ENCODE data around the gene NT5DC1. TPM values are rescaled to one million over a fixed set of nuclear protein-coding genes. Genes with fewer than 3 reads are reported as not detected.

The NT5DC1 gene
- polyA plus RNA-seq, 1 experiment, result 23.2 TPM

DNA sequence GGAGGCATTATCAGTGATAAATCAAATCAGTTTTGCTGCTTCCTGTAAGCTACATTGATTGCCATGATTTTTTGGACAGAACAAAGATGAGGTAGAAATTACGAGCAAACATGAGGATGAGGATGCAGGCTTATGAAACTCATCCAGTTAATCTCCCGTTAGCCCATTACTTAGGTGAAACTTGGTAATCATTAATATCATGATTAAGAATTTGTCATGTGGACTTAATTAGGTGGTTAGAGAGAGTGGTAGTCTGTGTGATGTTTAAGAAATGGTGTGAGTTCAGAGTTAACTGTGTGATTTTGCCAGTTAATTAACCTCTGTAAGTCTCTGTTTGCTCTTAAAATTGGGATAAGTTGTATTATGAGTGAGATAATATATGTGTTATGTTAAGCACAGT is 91.2 kb downstream of the NT5DC1 start:
- H3K27me3 ChIP-seq (ENCODE audit: control insufficient read depth, insufficient read depth, low read length), result no peaks in the 10 kb centered on the region
- POLR2A ChIA-PET, result no interaction called here
- H3K4me3 ChIP-seq (ENCODE audit: low read depth, low read length), result no peak overlapping the region
- TF ChIP-seq, protein P1, sequence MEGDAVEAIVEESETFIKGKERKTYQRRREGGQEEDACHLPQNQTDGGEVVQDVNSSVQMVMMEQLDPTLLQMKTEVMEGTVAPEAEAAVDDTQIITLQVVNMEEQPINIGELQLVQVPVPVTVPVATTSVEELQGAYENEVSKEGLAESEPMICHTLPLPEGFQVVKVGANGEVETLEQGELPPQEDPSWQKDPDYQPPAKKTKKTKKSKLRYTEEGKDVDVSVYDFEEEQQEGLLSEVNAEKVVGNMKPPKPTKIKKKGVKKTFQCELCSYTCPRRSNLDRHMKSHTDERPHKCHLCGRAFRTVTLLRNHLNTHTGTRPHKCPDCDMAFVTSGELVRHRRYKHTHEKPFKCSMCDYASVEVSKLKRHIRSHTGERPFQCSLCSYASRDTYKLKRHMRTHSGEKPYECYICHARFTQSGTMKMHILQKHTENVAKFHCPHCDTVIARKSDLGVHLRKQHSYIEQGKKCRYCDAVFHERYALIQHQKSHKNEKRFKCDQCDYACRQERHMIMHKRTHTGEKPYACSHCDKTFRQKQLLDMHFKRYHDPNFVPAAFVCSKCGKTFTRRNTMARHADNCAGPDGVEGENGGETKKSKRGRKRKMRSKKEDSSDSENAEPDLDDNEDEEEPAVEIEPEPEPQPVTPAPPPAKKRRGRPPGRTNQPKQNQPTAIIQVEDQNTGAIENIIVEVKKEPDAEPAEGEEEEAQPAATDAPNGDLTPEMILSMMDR (IDR thresholded peaks at IDR 0.05; ENCODE audit: low read depth, low read length), result no peak
- no peaks in the 10 kb centered on the region for H3K9me3 ChIP-seq (ENCODE audit: control insufficient read depth, insufficient read depth, low read length)
- H3K27ac ChIP-seq (ENCODE audit: low read depth, low read length), result no peak overlapping the region
- CTCF ChIA-PET, result no interaction called here
- no peak for DNase-seq (ENCODE audit: low read depth, low spot score)

DNA sequence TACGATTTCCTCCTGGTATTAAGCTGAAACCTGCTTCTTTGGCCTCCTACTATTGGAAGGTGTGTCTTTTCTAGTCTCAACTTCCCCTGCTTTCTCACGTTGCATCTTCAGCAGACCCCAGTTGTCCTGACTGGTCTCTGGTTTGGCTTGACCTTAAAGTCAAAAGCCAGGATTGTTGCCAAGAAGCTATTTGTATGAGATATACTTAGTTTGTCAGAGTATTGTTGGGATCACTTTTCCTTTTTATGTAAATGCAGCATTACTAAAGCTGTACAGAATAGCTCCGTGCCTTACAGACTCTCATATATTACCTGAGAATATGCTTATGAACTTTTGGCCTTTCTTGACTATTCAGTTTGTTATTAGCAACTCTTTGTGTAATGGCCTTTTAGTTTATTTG is 92.1 kb downstream of the NT5DC1 start:
- POLR2A ChIA-PET, result no interaction called here
- no peak for DNase-seq (ENCODE audit: low read depth, low spot score)
- CTCF ChIA-PET, result interaction anchor here (1.5 kb wide), 1 partner anchor 24 kb away, joined by 5 read pairs; no protein-coding TSS in a partner anchor
- Histone ChIP-seq H3K9me3 (ENCODE audit: control insufficient read depth, insufficient read depth, low read length) (no peaks in the 10 kb centered on the region), H3K27me3 (ENCODE audit: control insufficient read depth, insufficient read depth, low read length) (no peaks in the 10 kb centered on the region), H3K4me3 (ENCODE audit: low read depth, low read length) (no peak overlapping the region), H3K27ac (ENCODE audit: low read depth, low read length) (no peak overlapping the region)
- TF ChIP-seq, protein P1 (IDR thresholded peaks at IDR 0.05; ENCODE audit: low read depth, low read length), result no peak

DNA sequence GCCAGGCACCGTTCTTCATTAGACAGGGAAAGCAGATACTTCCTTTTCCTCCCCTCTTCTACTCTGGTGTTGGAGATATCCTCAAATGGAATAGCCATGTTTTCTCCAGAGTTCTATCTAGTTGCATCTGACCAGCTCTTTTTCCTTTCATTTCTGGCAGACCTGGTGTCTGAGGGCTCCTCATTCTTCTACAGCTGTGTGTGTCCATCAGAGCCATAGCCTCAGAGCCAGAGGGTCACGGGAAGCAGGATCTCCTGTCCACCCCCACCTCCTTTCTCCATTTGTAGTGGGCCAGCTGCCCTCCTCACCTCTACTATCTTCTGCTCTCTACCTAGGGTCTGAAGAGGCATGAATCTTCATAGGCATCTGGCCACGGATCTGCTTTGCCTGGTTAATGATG is 96.2 kb downstream of the NT5DC1 start:
- no peak for DNase-seq (ENCODE audit: low read depth, low spot score)
- H3K9me3 ChIP-seq (ENCODE audit: control insufficient read depth, insufficient read depth, low read length), result no peaks in the 10 kb centered on the region
- CTCF ChIA-PET, result interaction anchor here (0.9 to 2.0 kb wide), 2 partner anchors 20 to 22 kb away, joined by 3 to 9 read pairs; no protein-coding TSS in a partner anchor
- no peak overlapping the region for H3K27ac ChIP-seq (ENCODE audit: low read depth, low read length)
- POLR2A ChIA-PET, result no interaction called here
- H3K4me3 ChIP-seq (ENCODE audit: low read depth, low read length), result no peak overlapping the region
- H3K27me3 ChIP-seq (ENCODE audit: control insufficient read depth, insufficient read depth, low read length), result no peaks in the 10 kb centered on the region
- TF ChIP-seq, protein P1 (IDR thresholded peaks at IDR 0.05; ENCODE audit: low read depth, low read length), result no peak

DNA sequence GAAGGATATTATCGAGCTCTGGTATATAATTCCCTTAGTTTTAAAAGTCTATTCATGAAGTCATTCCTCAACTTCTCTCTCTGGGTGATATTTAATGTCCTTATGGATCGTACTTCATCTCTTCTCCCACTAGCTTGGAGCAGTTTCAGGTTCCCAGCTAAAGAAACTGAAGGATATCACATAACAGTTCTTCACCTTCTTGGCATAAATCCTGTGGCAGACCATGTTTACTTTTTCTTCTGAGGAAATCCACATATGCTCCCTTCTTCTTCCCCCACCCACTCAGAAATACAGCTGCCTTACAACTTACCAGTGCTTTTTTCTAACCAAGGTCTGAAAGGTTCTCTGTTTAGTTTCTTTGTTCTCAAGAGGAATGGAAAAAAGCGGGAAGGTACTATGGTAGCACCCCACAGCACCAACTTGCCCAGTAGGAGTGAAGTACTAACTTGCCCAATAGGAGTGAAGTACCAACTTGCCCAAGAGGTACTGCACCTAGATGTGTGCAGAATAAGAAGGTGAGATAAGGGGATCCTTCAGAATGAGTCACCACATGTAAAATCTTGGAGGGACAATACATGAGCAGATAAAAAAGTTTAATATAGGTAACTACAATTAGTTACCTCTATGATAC is 100.1 kb downstream of the NT5DC1 start:
- ChIA-PET POLR2A (no interaction called here), CTCF (interaction anchor here (0.8 to 1.7 kb wide), 3 partner anchors 16 to 89 kb away, joined by 4 to 12 read pairs (median 6); no protein-coding TSS in a partner anchor)
- peak; percentile 58 for DNase-seq (ENCODE audit: low read depth, low spot score)
- Histone ChIP-seq H3K27me3 (ENCODE audit: control insufficient read depth, insufficient read depth, low read length) (no peaks in the 10 kb centered on the region), H3K9me3 (ENCODE audit: control insufficient read depth, insufficient read depth, low read length) (no peaks in the 10 kb centered on the region), H3K4me3 (ENCODE audit: low read depth, low read length) (no peak overlapping the region), H3K27ac (ENCODE audit: low read depth, low read length) (no peak overlapping the region)
- TF ChIP-seq, protein P1 (IDR thresholded peaks at IDR 0.05; ENCODE audit: low read depth, low read length), result no peak

DNA sequence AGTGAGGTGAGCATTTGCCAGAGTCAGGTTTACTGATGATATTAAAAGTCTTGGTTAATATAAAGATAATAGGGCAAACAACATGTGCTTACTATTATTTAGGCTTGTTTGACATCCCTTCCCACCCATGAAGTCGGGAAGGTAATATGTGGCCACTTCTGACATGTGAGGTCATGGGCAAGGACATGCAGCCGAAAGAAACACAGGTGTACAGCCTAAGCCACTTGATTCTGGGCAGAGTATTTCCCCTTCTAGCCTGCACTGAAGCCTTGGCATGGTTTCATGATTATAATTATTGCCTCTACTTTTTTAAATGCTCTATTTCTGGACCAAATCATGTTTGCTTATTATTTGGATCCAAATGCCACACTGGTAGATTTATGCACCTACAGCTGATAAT is 100.9 kb downstream of the NT5DC1 start:
- no peak overlapping the region for H3K4me3 ChIP-seq (ENCODE audit: low read depth, low read length)
- no peaks in the 10 kb centered on the region for H3K9me3 ChIP-seq (ENCODE audit: control insufficient read depth, insufficient read depth, low read length)
- TF ChIP-seq, protein P1 (IDR thresholded peaks at IDR 0.05; ENCODE audit: low read depth, low read length), result no peak
- no peaks in the 10 kb centered on the region for H3K27me3 ChIP-seq (ENCODE audit: control insufficient read depth, insufficient read depth, low read length)
- no peak for DNase-seq (ENCODE audit: low read depth, low spot score)
- H3K27ac ChIP-seq (ENCODE audit: low read depth, low read length), result no peak overlapping the region
- CTCF ChIA-PET, result interaction anchor here (1.4 to 2.0 kb wide), 2 partner anchors 16 to 67 kb away, joined by 4 to 12 read pairs; no protein-coding TSS in a partner anchor
- POLR2A ChIA-PET, result no interaction called here
